Immature natural killer cell (primary cell): ENCODE data around the gene HSPA14. TPM values are rescaled to one million over a fixed set of nuclear protein-coding genes. Genes with fewer than 3 reads are reported as not detected.
A peak's percentile ranks its signal among the peaks of the same experiment; 100 is the strongest.

ENCODE experiments used
- DNase-seq, 3 donors: peaks; one replicate each; pipeline ENCODE4 v3.0.0; 2022; ENCODE audit warnings: mixed read lengths in 1 of 3
- H3K27ac Mint-ChIP-seq, 6 donors: one replicate each; pipeline ENCODE4 v1.8.0; 2020; ENCODE audit warnings: mixed read lengths in 6 of 6, mild to moderate bottlenecking in 5 of 6, inconsistent platforms in 4 of 6, moderate library complexity in 3 of 6
- H3K27me3 Mint-ChIP-seq, 3 donors: one replicate each; pipeline ENCODE4 v1.8.0; 2020 to 2021; ENCODE audit warnings: low read depth in 3 of 3, mild to moderate bottlenecking in 3 of 3, mixed read lengths in 3 of 3, moderate library complexity in 3 of 3, inconsistent platforms in 1 of 3
- H3K36me3 Mint-ChIP-seq, 3 donors: one replicate each; pipeline ENCODE4 v1.8.0; 2020; ENCODE audit warnings: mixed read lengths in 3 of 3, inconsistent platforms in 2 of 3, mild to moderate bottlenecking in 2 of 3
- H3K4me1 Mint-ChIP-seq, 2 donors: one replicate each; pipeline ENCODE4 v1.8.0; 2020; ENCODE audit warnings: inconsistent platforms in 2 of 2, mild to moderate bottlenecking in 2 of 2, mixed read lengths in 2 of 2, moderate library complexity in 1 of 2
- H3K4me3 Mint-ChIP-seq, 5 donors: one replicate each; pipeline ENCODE4 v1.8.0; 2020; ENCODE audit warnings: mild to moderate bottlenecking in 5 of 5, mixed read lengths in 5 of 5, inconsistent platforms in 3 of 5, moderate library complexity in 3 of 5
- H3K9me3 Mint-ChIP-seq, 6 donors: one replicate each; pipeline ENCODE4 v1.8.0; 2020; ENCODE audit warnings: mild to moderate bottlenecking in 6 of 6, mixed read lengths in 6 of 6, inconsistent platforms in 4 of 6, moderate library complexity in 3 of 6
- polyA plus RNA-seq, 3 donors: library from polyadenylated mRNA; unstranded; fragments of 300-500 nt; fragmentation: Illumina TruSeq; gene quantifications; one replicate each; pipeline ENCODE4 v1.2.3, GENCODE V29; 2021

Gene HSPA14
- polyA plus RNA-seq, 3 donors from 2014 or later = 17.0 to 22.0 (median 19.0) TPM

DNA sequence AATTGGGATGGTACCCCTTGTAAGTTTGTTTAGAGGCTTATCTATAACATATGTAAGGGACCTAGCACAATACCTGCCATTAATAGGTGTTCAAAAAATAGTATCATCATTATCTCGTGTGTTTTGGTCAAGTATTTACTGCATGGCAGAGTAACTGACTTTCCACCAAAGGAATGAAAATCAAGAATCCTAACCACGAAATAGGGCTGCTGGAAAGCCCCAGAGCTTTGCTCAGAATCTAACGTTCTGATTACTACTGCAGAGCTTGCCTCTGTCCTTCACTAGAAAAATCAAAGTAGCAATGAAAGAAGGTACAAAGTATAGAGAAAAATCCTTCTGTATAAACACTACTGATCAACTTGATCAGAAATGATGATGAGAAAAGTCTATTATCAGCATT lies 80.9 kb downstream of the HSPA14 start:
- Mint-ChIP-seq H3K36me3 (peaks cover 64 to 84% (median 67%) of the 10 kb centered on the region in 3 donors), H3K9me3 (peaks cover 0 to 13% (median 3%) of the 10 kb centered on the region in 6 donors), H3K27me3 (peaks cover 0 to 2% (median 0%) of the 10 kb centered on the region in 3 donors), H3K4me1 (peaks cover 1 to 19% of the 10 kb centered on the region in 2 donors), H3K4me3 (no peak overlapping the region), H3K27ac (peak overlapping the region in 3 of 6 donors; percentile 18 to 71 (median 38))
- no peak for DNase-seq

Other genes starting within 250 kb of the HSPA14 start
- gene FAM107B, start 63.4 kb upstream of the HSPA14 start, polyA plus RNA-seq = 100 to 1,000 TPM; 240 to 338 (median 268) TPM
- 1 to 10 TPM in 1 of 3 donors, under 1 TPM in 1, not detected in 1; 0.58 to 1.3 TPM for gene CDNF, start 269 bp upstream of the HSPA14 start, polyA plus RNA-seq
- 10 to 100 TPM; 10.1 to 21.3 (median 13.6) TPM for gene MSANTD7, start within 50 bp of the HSPA14 start, polyA plus RNA-seq
- 1 to 10 TPM in 2 of 3 donors, not detected in 1; 2.6 to 5.0 TPM for gene SUV39H2, start 40.6 kb downstream of the HSPA14 start, polyA plus RNA-seq
- gene DCLRE1C, start 115.8 kb downstream of the HSPA14 start, polyA plus RNA-seq = 10 to 100 TPM in 2 of 3 donors, 1 to 10 TPM in 1; 9.3 to 33.8 (median 13.9) TPM
- 1 to 10 TPM in 2 of 3 donors, not detected in 1; 1.1 to 1.5 TPM for gene MEIG1, start 121.1 kb downstream of the HSPA14 start, polyA plus RNA-seq
- not detected for gene OLAH, start 205.6 kb downstream of the HSPA14 start, polyA plus RNA-seq